GM10248 (cell line): ENCODE data around the gene CLEC16A.
"Not testable (repeated sequence)": the region's sequence is repeated elsewhere in the genome, so short reads cannot be mapped to it uniquely, and the experiment has no call there.

Experiments
- CTCF ChIA-PET: fragments of 300-600 bp; sonication (Branson Sonifier 250); formaldehyde crosslinking; extraction: SDS; loops from one replicate; lab custom pipeline; 2021; ENCODE audit warnings: antibody characterized with exemption; lab: Yijun Ruan, JAX
- POLR2A ChIA-PET: fragments of 350-650 bp; sonication (Branson Sonifier 250); formaldehyde crosslinking; extraction: SDS; loops from one replicate; lab custom pipeline; 2020; ENCODE audit warnings: antibody characterized with exemption; lab: Yijun Ruan, JAX
- DNase-seq: peaks from one replicate; pipeline ENCODE4 v3.0.0; 2012; ENCODE audit errors: extremely low spot score
- CTCF ChIP-seq: IDR thresholded peaks from 2 replicates; pipeline ENCODE4 v1.5.1; 2012; ENCODE audit warnings: mild to moderate bottlenecking, low read depth; ENCODE audit errors: extremely low read depth, missing control alignments, control extremely low read depth

The CLEC16A gene

GRCh38 chr16:10961231-10961630, 16.9 kb downstream of the CLEC16A start:
- TF ChIP-seq CTCF = no peak
- ChIA-PET CTCF (interaction anchor here (1.5 to 17.8 kb wide), 6 partner anchors 3 to 444 kb away, joined by 3 to 305 read pairs (median 153); partner anchors contain the start of genes CLEC16A and SOCS1), POLR2A (no interaction called here)
- no peak for DNase-seq

- POLR2A ChIA-PET = interaction anchor here (0.6 to 3.7 kb wide), 8 partner anchors 99 to 391 kb away, joined by 3 to 45 read pairs (median 3); partner anchors contain the start of gene SOCS1
- DNase-seq = peak; percentile 75
- CTCF ChIA-PET = interaction anchor here (0.6 to 17.4 kb wide), 67 partner anchors 8 to 778 kb away, joined by 3 to 305 read pairs (median 4); partner anchors contain the start of genes CLEC16A, PRM2, SOCS1 and TNP2
- peak; percentile 95 for TF ChIP-seq CTCF
Measured at GRCh38 chr16:10964039-10964890, 19.9 kb downstream of the CLEC16A start.

GRCh38 chr16:10964891-10965326, 20.5 kb downstream of the CLEC16A start:
- peak; percentile 64 for DNase-seq
- ChIA-PET CTCF (interaction anchor here (0.8 to 17.4 kb wide), 38 partner anchors 10 to 777 kb away, joined by 3 to 305 read pairs (median 5); partner anchors contain the start of genes CLEC16A and SOCS1), POLR2A (interaction anchor here (0.6 to 3.7 kb wide), 7 partner anchors 148 to 390 kb away, joined by 3 to 45 read pairs (median 3); partner anchors contain the start of gene SOCS1)
- TF ChIP-seq CTCF = no peak

- ChIA-PET CTCF (interaction anchor here (0.8 to 17.4 kb wide), 23 partner anchors 10 to 776 kb away, joined by 3 to 305 read pairs (median 5); partner anchors contain the start of genes CLEC16A and SOCS1), POLR2A (interaction anchor here (0.6 to 3.7 kb wide), 5 partner anchors 224 to 424 kb away, joined by 3 to 45 read pairs (median 7); partner anchors contain the start of gene SOCS1)
- peak; percentile 73 for DNase-seq
- TF ChIP-seq CTCF = no peak
Measured at GRCh38 chr16:10965440-10966061, 21.2 kb downstream of the CLEC16A start.

GRCh38 chr16:10966129-10966528, 21.8 kb downstream of the CLEC16A start:
- ChIA-PET CTCF (interaction anchor here (1.5 to 17.4 kb wide), 7 partner anchors 14 to 440 kb away, joined by 5 to 305 read pairs (median 62); partner anchors contain the start of genes CLEC16A and SOCS1), POLR2A (interaction anchor here (0.6 to 3.7 kb wide), 3 partner anchors 224 to 289 kb away, joined by 6 to 45 read pairs (median 7); partner anchors contain the start of gene SOCS1)
- DNase-seq = no peak
- TF ChIP-seq CTCF = no peak

GRCh38 chr16:10966559-10966958, 22.2 kb downstream of the CLEC16A start:
- CTCF ChIA-PET = interaction anchor here (5.2 to 17.4 kb wide), 4 partner anchors 14 to 439 kb away, joined by 62 to 305 read pairs (median 153); partner anchors contain the start of genes CLEC16A and SOCS1

More at GRCh38 chr16:10966559-10966958, 22.2 kb downstream of the CLEC16A start:
- DNase-seq = not testable (repeated sequence)
- POLR2A ChIA-PET = interaction anchor here (1.4 kb wide), 1 partner anchor 288 kb away, joined by 3 read pairs; no protein-coding TSS in a partner anchor
